K562 treated with DMSO at 1 percent for 48 hours (cell line): ENCODE measurements around the gene WEE1. TPM values are rescaled to one million over a fixed set of nuclear protein-coding genes. Genes with fewer than 3 reads are reported as not detected.

Source experiments
- total RNA-seq: library from RNA; unstranded; fragments of 300-600 nt; gene quantifications from 2 replicates; pipeline ENCODE4 v1.2.3, GENCODE V29; 2022; ENCODE audit warnings: low replicate concordance; ENCODE audit errors: extremely low read depth

Gene WEE1
- total RNA-seq = not detected in 2 replicates

DNA sequence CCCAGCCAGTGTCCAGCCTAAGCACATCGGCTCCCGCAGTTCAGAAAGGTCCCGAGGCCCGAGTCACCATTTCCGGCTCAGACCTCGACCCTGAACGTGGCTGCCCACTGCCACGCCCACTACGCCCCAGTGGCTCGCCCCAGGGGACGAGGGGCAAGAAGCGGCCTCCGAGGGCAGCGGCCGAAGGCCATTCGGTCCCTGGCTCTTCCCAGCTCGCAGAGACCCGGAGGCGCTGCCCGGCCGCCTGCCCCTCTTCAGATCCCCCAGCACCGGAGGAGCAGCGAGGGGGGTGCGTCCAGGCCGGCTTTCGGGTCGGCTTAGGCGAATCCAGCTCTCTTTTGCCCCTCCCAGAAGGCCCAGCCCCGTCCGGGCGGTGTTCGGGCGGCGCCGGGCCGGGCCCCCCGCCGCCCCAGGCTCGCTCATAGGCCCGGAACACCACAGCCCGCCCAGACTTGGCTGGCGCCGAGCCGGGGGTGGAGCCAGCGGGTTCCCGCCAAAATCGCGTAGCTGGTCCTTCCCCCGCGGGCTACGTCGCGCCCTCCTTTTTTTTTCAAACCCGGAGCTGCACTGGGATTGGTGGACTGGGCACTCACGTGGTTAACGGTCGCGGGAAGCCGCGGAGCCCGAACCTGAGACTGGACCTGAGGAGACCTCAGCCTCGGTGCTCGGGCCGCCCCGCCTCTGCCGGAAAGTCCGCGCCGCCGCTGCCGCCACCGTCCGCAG lies at the start of gene WEE1:
WEE1 (plus strand) TSS at position 619 of the 723 bp plus-strand sequence. CDS start 264 bp downstream, outside the sequence.

Other genes starting within 250 kb of the WEE1 start
- 75.4 TPM in 1 of 2 replicates, not detected in the other for gene IPO7, start 189.0 kb upstream of the WEE1 start, total RNA-seq
- gene ZNF143, start 112.7 kb upstream of the WEE1 start, total RNA-seq = not detected in 2 replicates
- gene SWAP70, start 90.4 kb downstream of the WEE1 start, total RNA-seq = not detected in 2 replicates